Measurements from ENCODE around the gene RRAS2.

RRAS2 gene

DNA sequence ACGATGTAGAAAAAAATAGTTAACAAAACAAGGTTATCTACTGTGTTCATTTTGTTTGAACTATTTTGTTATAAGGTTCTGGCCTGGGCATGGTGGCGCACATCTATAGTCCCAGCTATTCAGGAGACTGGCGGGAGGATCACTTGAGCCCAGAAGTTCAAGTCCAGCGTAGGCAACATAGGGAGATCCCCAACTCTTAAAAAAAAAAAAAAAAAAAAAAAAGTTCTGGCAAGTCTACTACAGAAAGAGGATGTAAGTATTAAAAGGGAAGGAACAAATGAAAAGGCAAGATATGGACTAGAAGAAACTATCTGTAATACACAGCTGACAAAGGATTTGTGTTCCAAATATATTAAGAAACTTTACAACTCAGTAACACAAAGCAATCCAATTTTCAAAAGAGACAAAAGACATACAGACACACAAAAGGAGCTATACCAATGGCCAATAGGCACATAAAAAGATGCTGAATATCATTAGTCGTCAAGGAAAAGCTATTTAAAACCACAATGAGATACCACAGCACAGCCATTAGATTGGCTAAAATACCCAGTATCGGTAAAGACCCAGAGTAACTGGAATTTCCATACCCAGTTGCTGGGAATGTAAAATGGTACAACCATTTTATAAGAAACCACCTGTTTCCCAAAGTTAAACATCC, 27.4 kb downstream of the RRAS2 start:
- DNase-seq (ENCODE audit: low read depth) = no peak
- no peak overlapping the region for H3K4me3 ChIP-seq (ENCODE audit: low read length)
- TF ChIP-seq, protein P1, sequence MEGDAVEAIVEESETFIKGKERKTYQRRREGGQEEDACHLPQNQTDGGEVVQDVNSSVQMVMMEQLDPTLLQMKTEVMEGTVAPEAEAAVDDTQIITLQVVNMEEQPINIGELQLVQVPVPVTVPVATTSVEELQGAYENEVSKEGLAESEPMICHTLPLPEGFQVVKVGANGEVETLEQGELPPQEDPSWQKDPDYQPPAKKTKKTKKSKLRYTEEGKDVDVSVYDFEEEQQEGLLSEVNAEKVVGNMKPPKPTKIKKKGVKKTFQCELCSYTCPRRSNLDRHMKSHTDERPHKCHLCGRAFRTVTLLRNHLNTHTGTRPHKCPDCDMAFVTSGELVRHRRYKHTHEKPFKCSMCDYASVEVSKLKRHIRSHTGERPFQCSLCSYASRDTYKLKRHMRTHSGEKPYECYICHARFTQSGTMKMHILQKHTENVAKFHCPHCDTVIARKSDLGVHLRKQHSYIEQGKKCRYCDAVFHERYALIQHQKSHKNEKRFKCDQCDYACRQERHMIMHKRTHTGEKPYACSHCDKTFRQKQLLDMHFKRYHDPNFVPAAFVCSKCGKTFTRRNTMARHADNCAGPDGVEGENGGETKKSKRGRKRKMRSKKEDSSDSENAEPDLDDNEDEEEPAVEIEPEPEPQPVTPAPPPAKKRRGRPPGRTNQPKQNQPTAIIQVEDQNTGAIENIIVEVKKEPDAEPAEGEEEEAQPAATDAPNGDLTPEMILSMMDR (IDR thresholded peaks at IDR 0.05; ENCODE audit: insufficient read depth, low read depth, low read length, missing control alignments) = no peak

DNA sequence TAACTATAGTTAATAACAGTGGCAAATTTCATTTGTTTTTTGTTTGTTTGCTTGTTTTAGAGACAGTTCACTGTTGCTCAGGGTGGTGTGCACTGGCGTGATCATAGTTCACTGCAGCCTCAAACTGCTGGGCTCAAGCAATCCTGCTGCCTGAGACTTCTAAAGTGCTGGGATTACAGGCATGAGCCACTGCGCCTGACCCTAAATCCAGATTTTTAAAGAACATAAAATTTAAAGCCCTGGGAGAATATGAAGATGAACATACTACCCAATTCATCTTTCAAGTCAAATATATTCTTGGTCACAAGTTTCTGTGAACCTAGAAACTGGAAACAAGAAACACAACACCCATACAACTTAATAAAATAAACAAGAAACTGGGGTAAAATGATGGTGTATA, 28.1 kb downstream of the RRAS2 start:
- DNase-seq (ENCODE audit: low read depth) = no peak
- TF ChIP-seq, protein P1 (IDR thresholded peaks at IDR 0.05; ENCODE audit: insufficient read depth, low read depth, low read length, missing control alignments) = no peak
- no peak overlapping the region for H3K4me3 ChIP-seq (ENCODE audit: low read length)

DNA sequence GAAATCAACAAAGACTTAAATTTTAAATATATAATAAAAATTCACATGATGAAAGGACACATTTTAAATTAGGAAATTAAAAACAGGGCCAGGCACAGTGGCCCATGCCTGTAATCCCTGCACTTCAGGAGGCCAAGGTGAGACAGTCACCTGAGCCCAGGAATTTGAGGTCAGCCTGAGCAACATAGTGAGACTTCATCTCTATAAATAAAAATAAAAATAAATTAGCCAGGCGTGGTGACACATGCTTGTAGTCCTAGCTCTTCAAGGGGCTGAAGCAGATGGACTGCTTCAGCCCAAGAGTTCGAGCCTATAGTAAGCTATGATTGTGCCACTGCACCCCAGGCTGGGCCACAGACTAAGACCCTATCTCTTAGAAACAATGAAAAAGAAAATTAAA, 29.3 kb downstream of the RRAS2 start:
- DNase-seq (ENCODE audit: low read depth) = no peak
- no peak overlapping the region for H3K4me3 ChIP-seq (ENCODE audit: low read length)
- TF ChIP-seq, protein P1 (IDR thresholded peaks at IDR 0.05; ENCODE audit: insufficient read depth, low read depth, low read length, missing control alignments) = no peak

DNA sequence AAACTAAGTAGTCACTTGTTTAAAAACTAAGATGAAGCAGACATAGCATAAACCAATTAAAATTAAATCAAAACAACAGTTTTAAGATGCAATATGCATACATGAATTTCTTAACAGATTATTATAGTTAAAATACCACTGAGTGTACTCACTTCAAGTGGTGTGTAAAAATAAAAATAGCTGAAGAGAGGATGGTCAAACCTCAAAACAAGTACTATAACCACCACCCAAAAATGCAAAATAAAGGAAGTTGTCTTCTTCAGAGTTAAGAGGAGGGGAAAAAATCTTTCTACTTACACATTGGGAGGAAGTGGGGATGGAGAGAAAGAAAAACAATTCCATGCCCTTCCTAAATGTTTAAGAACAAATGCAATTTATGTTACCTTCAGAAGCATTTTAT, 31.9 kb downstream of the RRAS2 start:
- TF ChIP-seq, protein P1 (IDR thresholded peaks at IDR 0.05; ENCODE audit: insufficient read depth, low read depth, low read length, missing control alignments) = no peak
- no peak for DNase-seq (ENCODE audit: low read depth)
- H3K4me3 ChIP-seq (ENCODE audit: low read length) = no peak overlapping the region

DNA sequence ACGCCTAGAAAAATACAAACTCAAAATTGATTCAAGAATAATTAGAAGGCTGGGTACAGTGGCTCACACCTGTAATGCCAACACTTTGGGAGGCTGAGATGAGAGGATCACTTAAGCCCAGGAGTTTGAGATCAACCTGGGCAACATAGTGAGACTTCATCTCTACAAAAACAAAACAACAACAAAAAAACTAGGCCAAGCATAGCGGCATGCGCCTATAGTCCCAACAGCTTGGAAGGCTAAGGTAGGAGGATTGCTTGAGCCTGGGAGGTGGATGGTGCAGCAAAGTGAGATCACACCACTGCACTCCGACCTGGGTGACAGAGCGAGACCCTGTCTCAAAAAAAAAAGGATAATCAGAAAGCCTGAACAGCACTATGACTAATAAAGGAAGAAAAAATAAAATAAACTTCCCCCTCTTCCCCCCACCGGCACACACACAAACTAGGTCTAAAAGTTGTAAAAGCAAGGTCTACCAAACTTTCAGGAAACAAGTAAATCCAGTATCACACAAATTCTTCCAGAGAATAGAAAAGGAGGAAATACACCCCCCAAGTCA, 35.8 kb downstream of the RRAS2 start:
- TF ChIP-seq, protein P1 (IDR thresholded peaks at IDR 0.05; ENCODE audit: insufficient read depth, low read depth, low read length, missing control alignments) = no peak
- H3K4me3 ChIP-seq (ENCODE audit: low read length) = no peak overlapping the region
- no peak for DNase-seq (ENCODE audit: low read depth)

DNA sequence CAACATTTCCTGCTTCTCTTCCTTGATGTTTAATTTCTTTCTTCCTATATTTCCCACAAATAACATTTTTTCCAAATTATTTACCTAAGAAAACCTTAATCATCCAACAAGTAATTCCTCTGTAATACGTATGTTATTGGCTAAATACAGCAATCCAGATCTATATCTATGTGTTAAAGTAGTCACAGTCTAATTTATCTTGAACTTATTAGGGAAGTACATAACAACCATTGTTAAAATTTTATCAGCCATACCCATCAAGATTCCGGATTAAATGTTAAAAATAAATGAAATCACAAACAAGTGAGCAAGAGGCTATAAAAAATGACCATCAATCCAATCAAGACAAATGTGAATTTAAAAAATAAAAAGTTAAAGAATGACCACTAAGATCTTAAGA, 36.5 kb downstream of the RRAS2 start:
- H3K4me3 ChIP-seq (ENCODE audit: low read length) = no peak overlapping the region
- no peak for DNase-seq (ENCODE audit: low read depth)
- TF ChIP-seq, protein P1 (IDR thresholded peaks at IDR 0.05; ENCODE audit: insufficient read depth, low read depth, low read length, missing control alignments) = no peak

DNA sequence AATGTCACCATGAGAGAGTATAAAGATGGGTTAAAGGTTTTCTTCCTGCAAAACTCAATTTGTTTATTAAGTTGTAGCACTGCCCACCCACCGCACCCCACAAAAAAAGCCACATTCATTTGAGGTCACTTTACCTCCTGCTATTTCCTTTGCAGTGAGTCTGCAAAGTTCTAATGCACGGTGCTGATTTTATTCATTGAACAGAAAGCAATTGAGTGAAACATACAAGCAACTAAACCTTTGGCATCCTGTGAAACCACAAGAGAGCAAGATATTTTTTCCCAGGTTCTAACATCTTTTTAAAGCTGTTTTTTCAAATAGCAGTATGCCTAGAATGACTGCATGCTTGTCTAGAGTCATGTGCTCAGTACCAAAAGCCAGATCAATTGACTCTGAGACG, 39.0 kb downstream of the RRAS2 start:
- TF ChIP-seq, protein P1 (IDR thresholded peaks at IDR 0.05; ENCODE audit: insufficient read depth, low read depth, low read length, missing control alignments) = no peak
- no peak for DNase-seq (ENCODE audit: low read depth)
- no peak overlapping the region for H3K4me3 ChIP-seq (ENCODE audit: low read length)
